Left hindlimb (tissue), 1 donor: ENCODE measurements around the gene ZBTB49.
A peak's percentile ranks its signal among the peaks of the same experiment; 100 is the strongest.
"Not testable (repeated sequence)": the region's sequence is repeated elsewhere in the genome, so short reads cannot be mapped to it uniquely, and the experiment has no call there.

ENCODE experiments used
- DNase-seq: peaks from one replicate; pipeline ENCODE4 v3.0.0-alpha.2; 2018

ZBTB49 gene, protein sequence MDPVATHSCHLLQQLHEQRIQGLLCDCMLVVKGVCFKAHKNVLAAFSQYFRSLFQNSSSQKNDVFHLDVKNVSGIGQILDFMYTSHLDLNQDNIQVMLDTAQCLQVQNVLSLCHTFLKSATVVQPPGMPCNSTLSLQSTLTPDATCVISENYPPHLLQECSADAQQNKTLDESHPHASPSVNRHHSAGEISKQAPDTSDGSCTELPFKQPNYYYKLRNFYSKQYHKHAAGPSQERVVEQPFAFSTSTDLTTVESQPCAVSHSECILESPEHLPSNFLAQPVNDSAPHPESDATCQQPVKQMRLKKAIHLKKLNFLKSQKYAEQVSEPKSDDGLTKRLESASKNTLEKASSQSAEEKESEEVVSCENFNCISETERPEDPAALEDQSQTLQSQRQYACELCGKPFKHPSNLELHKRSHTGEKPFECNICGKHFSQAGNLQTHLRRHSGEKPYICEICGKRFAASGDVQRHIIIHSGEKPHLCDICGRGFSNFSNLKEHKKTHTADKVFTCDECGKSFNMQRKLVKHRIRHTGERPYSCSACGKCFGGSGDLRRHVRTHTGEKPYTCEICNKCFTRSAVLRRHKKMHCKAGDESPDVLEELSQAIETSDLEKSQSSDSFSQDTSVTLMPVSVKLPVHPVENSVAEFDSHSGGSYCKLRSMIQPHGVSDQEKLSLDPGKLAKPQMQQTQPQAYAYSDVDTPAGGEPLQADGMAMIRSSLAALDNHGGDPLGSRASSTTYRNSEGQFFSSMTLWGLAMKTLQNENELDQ

DNA sequence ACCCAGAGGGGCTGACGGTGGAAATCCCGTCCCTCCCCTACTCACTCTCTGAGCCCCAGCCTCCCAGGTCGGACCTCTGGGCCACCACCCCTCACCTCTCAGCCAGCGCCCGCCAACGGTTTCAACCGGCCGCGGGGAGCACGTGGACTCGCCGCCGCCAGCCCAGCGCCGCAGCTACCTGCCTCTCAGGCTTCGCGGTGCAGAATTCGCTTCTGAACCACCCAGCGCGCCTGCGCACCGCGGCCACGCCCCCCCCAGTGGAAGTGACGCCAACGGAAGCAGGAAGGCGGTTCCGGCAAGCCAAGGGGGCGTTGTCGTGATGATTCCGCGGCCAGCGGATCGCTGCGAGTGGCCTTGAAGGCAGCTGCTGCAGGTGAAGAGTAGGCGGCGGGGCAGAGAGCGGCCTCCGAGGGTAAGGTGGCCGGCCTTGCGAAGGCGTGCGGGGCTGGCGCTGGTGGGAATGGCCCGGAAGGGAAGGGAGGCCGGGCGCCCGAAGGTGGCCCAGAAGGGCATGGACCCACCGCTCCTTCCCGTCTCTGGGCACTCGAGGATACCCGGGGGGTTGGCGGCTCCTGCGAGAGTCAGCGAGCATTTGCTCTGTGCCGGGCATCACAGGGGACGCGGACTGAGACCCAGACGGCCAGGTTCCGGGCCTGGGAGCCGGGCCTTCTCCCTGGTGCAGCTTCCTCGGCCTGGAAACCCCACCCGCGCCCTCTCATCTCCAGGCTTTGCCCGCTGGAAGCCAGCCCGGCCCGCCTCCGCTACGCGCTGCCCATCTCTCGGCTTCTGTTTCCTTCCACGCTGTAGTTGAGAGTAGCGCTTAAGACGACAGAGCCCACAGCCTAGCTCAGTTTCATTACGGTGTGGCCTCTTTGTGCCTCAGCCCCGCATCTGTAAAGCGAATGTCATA, at the start of gene ZBTB49, which contains the start of gene LYAR:
ZBTB49 (plus strand) TSS at position 311 of the 910 bp plus-strand sequence. CDS start 9,695 bp downstream, outside the sequence.
LYAR (minus strand) TSS at position 214 of the 910 bp plus-strand sequence. CDS start 6,412 bp downstream, outside the sequence.
- peak; percentile 94 for DNase-seq

DNA sequence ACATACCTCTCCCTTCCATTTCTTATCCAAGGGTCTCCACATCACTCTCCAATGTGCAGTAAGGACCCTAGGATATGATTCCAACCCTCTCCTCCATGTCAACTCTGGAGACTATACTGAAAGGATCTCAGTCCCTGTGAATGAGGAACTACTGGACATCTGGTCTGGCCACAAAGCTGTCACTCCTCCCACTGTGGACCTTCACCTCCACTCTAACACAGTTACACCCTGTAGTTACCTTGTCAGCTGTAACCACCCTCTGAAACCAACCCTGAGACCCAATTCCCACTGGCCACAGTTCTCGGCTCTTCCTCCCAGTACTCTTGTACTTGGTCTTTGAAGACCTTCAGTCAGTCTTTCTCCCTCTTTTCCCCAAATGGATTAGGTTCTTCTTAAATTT, 44.9 kb upstream of the ZBTB49 start:
- DNase-seq: no peak

DNA sequence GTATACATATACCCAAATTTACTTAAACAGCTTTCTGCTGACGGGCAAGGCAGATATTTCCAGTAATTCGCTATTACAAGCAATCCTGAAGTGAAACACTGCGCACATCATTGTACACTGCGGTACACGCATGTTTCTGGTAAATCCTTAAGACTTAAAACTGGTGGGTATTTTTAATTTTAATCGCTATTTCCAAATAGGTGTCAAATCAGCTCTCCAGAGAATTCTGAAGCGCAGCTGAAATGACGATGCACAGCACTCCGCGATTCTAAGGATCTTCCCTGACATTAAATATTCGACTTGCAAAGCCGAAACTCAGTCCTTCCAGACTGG, 42.4 kb upstream of the ZBTB49 start:
- no peak for DNase-seq

DNA sequence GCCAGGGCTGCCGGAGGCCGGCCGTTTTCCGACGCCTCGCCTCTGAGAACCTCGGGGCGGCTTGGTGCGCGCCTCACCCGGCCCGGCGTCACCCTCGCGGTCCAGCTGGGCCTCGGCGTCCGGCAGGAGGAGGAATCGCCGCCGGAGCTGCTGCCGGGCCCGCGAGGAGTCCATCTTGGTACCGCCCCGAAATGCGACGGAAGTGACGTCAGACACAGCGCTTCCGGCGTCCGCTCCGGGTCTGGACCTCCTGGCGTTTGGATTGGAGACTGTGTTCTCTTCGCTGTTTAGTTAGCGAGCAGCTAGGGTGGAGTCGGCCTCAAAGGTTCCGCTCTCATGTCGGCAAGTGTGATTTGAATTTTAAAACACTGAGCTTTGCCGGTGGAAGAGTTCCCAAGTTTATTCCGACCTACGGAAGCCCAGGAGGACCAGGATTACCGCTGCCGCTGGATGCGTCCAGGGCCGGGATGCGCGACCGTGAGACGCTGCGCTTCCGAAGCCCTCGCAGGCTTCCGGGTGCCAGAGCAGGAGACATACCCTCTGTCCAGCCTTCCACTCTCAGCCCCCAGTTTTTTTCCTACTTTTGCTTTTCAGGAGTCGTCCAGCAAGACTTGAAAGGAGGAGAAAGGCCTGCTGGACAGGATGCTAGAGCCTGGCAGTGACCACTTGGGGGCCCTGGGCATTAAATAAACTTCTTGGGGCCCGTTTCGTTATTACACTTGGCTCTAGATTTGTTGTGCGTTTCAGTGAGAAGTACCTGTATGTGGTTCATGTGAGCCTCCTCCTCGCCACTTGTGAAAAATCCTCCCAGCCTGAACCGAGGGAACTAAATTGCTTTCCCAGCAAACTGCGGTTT, 41.8 kb upstream of the ZBTB49 start, which contains the start of gene TMEM128:
TMEM128 (minus strand) TSS at position 195 of the 856 bp plus-strand sequence; CDS start at position 174, 21 bp downstream.
- DNase-seq: peak; percentile 94

DNA sequence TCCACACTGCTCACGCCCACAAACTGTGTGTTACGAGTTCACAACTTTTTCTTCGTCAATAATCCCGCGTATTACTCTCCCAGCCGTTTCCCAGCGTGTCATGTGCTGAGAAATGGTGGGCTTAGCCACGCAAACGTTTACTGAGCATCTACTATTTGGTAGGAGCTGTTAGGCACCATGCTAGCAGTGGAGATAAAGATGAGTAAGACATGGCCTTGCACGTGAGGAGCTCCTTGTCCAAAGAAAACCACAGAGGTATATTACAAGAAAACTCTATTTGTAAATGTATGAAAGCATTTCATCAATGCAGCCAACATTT, 41.2 kb upstream of the ZBTB49 start:
- DNase-seq: no peak

DNA sequence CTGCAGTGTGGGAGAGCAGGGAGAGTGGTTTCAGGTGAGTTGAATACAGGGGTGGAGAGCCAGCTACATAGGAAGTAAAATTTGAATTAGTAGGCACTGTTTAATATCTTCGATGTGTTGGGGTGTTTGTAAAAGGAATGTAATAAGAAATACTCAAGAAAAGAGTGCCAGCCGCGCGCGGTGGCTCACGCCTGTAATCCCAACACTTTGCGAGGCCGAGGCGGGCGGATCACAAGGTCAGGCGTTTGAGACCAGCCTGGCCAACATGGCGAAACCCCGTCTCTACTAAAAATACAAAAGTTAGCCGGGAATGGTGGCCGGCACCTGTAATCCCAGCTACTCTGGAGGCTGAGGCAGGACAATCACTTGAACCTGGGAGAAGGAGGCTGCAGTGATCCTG, 40.7 kb upstream of the ZBTB49 start:
- not testable (repeated sequence) for DNase-seq

DNA sequence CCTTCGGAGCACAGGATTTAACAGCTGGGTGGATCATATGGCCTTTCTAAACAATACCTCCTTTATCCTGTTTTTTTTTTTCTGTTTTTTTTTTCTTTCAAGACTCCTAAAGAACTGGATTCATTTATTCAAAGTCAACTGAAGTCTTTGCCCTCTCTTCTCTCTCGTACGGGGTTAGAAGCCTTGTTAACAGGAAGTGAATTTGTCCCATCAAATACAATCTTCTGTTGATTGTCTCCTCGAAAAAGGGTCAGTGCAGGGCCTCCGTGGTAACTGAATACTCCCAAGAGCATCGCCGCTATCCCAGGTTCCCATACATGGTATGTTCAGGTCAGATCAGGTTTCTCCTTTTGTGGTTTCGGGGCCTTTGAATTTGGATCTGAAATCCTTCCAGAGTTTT, 40.2 kb upstream of the ZBTB49 start:
- no peak for DNase-seq

DNA sequence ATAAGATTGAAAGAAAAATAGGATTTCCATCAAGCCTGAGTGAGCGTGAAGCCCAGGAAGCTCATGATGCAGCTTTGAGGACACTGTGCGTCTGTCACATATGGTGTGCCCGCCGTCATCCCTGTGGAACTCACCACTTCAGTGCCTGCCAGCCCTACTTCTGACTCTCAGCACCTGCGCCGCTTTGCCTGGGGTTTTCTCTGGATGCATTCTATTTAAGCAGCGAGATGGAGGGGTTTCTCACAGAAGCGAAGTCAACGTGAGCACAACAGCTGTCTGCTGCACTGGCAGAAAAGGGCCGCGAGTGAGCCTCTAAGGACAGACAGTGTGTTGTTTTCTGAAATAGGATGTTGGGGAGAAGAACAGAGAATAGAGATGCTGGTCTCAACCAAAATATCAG, 35.9 kb upstream of the ZBTB49 start:
- DNase-seq: no peak

DNA sequence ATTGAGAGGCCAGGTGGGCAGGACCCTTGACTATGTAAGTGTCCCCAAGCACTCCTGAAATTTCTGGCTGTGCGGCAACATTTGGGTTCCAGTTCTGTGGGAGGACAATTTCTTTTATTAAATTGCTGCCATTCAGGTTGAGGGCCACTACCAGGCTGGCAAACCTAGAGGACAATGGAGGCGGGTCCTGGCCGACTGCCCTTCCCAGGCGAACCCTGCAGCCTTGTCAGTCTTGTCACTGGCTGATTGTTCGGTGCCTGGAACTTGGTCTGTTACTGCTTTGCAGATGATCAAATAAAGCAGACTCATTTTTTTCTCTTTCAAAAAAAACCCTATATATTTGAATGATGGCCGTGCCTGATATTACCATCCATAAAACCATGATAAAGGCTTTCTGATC, 35.4 kb upstream of the ZBTB49 start:
- DNase-seq: no peak

DNA sequence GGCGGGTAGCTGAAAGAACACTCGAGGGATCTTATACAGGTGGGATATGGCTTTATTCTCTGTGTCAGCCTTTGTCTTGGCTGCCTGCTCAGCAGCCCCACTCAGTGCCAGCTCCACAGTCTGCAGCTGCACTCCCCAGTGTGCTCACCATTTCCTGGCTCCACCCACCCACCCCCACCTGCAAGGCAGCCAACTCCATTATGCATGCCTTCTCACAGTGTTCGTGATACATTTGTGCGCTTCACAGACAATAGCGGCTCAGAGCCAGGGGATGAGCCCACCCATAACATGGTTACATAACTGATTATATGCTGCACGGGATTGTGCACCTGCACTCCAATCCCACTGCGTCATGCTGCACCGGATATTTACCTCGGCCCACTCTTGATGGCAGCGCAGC, 33.3 kb upstream of the ZBTB49 start:
- no peak for DNase-seq

DNA sequence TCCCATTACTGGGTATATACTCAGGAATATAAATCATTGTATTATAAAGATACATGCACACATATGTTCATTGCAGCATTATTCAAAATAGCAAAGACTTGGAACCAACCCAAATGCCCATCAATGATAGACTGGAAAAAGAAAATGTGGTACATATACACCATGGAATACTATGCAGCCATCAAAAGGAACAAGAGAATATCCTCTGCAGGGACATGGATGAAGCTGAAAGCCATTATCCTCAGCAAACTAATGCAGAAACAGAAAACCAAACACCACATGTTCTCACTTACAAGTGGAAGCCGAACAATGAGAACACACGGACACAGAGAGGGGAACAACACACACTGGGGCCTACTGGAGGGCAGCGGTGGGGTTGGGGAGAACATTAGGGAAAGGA, 32.3 kb upstream of the ZBTB49 start:
- not testable (repeated sequence) for DNase-seq

DNA sequence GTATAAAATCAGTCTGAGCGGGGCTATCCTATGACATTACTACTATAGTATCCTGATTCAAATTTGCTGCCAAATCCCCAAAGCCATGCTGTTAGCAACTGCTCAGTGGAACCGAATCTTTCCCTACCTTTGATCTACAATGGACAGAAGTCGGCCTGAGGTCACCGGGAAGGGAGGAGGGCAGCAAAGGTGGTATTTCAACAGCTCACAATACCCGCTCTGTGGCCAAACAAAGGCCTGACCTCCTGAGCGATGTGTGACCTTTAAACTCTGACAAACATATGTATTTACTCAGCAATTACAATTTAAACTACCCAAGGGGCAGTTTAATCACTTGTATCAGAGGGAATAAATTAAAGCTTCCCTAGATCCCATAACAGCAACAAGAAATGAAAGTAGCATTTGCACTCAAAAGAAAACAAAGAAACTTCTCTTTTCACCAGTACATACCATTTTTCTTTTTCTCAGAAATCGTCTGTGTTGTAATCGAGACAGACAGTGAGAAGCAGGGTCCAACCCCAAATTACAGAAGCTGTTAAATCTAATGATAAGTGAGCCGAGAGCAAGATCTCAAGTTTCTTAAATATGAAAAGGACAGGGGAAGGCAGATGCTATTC, 30.5 kb upstream of the ZBTB49 start:
- DNase-seq: no peak

DNA sequence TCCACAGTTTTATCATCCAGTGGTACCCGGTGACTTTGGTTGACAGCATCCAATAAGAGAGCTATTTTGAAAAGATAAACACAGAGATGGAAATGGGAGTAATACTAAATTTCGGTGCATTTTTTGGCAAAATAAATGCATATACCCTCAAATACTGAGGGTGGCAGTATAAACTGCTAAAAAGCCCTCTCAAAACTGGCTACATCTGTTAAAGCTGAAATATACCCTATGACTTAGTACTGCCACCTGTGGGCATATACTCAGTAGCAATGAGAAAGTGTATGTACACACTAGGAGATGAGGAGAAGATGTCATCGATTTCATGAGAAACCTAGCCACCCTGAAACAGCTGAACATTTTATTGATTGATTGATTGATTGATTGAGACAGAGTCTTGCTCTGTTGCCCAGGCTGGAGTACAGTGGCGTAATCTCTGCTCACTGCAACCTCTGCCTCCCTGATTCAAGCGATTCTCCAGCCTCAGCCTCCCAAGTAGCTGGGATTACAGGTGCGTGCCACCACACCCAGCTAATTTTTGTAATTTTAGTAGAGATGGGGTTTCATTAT, 29.8 kb upstream of the ZBTB49 start:
- no peak for DNase-seq

DNA sequence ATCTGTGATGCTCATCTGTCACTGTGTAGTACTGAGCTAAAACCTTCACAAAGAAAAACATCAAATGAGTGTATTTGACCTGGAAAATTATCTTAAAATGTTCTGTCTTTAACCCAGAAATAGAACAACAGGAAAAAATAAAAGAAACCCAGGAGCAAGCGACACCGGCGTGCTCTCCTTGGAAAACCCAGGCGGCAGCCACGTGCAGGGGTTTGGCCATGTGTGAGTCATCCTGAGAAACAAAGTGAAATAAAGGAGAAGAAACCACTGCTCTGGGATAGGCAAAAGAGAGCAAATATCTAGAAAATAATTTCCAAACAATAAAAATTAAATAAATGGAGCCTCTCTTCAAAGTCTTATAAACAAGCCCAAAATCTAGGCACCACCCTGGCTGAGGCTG, 22.1 kb upstream of the ZBTB49 start:
- DNase-seq: no peak

DNA sequence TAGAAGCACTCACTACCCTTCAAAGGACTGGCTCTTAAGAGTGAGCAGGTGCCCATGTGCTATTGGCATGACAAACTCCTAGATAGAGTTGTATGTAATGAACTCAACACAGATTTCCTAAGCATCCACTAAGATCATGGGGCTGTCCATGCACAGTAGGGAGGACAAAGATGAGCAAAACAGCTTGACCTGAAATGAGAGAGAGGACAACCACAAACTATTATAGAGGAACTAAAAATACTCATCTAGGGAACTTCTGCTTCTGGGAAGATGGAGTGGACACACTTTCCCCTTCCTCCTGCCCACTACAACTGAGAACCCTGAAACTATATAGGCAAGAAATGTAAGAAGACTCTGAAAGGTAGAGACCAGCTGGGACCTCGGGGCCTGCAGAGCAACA, 21.3 kb upstream of the ZBTB49 start:
- DNase-seq: no peak

DNA sequence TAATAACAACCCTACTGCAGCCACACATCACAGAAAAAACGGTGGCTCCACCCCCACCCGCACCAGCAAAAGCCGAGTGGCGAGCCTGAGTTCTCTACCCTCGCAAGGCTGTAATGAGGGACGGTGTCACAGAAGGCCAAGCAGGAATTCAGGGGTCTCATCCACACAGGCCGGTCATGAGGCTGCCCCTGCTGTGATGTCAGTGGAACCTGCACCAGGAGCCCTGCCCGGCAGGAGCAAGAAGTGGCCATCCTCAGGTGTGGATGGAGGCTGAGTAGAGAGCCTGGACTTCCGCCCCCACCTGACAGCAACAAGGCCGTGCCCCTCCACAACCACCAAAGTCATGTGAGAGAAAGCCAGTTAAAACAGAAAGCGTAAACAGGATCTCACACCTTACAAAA, 20.7 kb upstream of the ZBTB49 start:
- no peak for DNase-seq

DNA sequence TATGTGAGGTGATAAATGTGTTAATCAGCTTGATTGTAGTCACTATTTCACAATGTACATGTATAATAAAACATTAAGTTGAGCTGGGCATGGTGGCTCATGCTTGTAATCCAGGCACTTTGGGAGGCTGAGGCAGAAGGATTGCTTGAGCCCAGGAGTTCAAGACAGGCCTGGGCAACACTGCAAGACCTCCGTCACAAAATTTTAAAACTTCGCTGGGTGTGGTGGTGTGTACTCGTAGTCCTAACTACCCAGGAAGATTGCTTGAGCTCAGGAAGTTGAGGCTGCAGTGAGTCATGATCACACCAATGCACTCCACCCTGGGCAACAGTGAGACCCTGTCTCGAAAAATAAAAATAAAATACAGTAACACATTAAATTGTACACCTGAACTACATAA, 20.2 kb upstream of the ZBTB49 start:
- no peak for DNase-seq

DNA sequence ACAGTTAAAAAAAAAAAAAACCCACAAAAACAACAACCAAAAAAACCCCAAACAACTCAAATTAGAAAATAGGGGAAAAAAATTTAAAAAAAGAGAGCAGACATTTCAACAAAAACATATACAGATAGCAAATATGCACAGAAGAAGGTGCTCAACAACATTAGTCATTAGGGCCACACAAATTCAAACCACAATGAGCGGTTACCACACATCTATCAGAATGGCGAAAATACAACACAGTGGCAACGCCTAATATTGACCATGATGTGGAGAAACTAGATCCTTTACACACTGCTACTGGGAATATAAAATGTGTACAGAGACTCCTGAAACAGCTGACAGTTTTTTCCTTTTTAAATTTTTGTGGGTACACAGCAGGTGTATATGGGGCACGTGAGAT, 19.5 kb upstream of the ZBTB49 start:
- DNase-seq: no peak

DNA sequence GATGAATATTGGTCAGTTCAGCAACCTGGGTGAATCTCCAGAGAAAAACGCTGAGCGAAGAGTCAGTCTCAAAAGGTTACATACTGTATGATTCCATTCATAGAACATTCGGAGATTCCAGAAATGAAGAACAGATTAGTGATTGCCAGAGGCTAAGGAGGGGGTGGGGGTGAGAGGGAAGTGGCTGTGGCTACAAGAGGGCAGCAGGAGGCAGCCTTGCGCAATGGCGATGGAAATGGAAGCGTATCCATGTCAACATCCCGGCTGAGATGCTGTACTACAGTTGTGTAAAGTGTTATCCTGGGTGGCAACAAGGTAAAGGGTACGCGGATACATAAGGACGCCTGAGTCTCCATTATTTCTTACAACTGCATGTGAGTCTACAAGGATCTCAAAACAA, 18.1 kb upstream of the ZBTB49 start:
- no peak for DNase-seq

DNA sequence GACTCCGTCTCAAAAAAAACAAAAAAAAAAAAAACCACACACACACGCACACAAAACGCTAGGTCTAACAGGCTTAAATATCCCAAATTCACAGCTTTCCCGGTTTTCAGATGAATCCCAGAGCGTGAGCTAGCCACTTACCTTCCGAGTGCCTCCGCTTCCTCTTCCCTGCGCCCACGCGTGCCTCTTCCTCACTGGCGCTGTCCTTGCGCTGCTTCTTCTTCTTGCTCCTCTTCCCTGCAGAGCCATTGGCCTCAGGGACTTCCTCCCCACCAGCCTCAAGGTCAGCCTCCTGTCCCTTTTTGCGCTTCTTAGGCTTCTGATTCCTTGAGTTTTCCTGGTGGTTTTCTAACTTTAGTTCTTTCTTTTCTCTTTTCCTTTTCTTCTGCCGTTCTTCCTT, 15.8 kb upstream of the ZBTB49 start:
- no peak for DNase-seq

DNA sequence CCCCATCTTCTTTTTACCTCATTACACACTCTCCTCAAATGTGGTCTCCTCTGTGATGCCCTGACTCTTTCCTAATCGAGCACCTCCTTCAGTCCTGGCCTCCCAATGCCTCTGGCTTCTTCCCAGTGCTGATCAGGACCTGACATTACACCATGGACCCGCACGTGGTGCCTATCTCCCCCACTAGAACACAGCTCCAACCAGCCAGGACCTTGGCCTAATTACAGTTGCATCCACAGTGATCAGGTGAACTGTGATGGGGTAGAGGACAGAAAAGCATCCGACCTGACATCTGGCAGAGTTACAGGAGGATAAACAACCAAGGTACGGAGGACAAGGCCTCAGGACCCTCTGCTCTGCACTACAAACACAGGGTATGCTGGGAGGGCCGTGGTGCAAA, 12.5 kb upstream of the ZBTB49 start:
- DNase-seq: no peak
